Glutamatergic neuron (in vitro differentiated cells): ENCODE results near the gene C5orf24. TPM values are rescaled to one million over a fixed set of nuclear protein-coding genes. Genes with fewer than 3 reads are reported as not detected.
"Not testable (repeated sequence)": the region's sequence is repeated elsewhere in the genome, so short reads cannot be mapped to it uniquely, and the experiment has no call there.

ENCODE experiments used
- DNase-seq: peaks from one replicate; pipeline ENCODE4 v3.0.0; 2022
- H3K27ac Mint-ChIP-seq: one replicate; pipeline ENCODE4 v1.8.0; 2020; ENCODE audit warnings: mild to moderate bottlenecking, mixed read lengths, inconsistent platforms; ENCODE audit not compliant: unreplicated experiment
- H3K27me3 Mint-ChIP-seq: one replicate; pipeline ENCODE4 v1.8.0; 2020; ENCODE audit warnings: mild to moderate bottlenecking, moderate library complexity, mixed read lengths, inconsistent platforms; ENCODE audit not compliant: unreplicated experiment
- H3K36me3 Mint-ChIP-seq: one replicate; pipeline ENCODE4 v1.8.0; 2020; ENCODE audit warnings: mild to moderate bottlenecking, mixed read lengths, inconsistent platforms; ENCODE audit not compliant: unreplicated experiment
- H3K4me1 Mint-ChIP-seq: one replicate; pipeline ENCODE4 v1.8.0; 2020; ENCODE audit warnings: mild to moderate bottlenecking, low read depth, mixed read lengths, inconsistent platforms; ENCODE audit not compliant: unreplicated experiment
- H3K4me3 Mint-ChIP-seq: one replicate; pipeline ENCODE4 v1.8.0; 2020; ENCODE audit warnings: mild to moderate bottlenecking, mixed read lengths, inconsistent platforms; ENCODE audit not compliant: unreplicated experiment
- H3K9me3 Mint-ChIP-seq: one replicate; pipeline ENCODE4 v1.8.0; 2020; ENCODE audit warnings: mild to moderate bottlenecking, moderate library complexity, mixed read lengths, inconsistent platforms; ENCODE audit not compliant: unreplicated experiment
- CTCF ChIP-seq: fragments of 200-600 bp; sonication (generic); IDR thresholded peaks from one replicate; pipeline ENCODE4 v1.5.0; 2021; ENCODE audit not compliant: partially characterized antibody, unreplicated experiment
- total RNA-seq: library from RNA; stranded (reverse); fragmentation: NEBNext Ultra II Directional; extraction: Animal tissue kit (Norgen Biotek cat#: 25700); gene quantifications from one replicate; pipeline ENCODE4 v1.2.1, GENCODE V29; 2021; ENCODE audit not compliant: unreplicated experiment

The C5orf24 gene
- total RNA-seq, 1 donor from 2014 or later, result 43.2 TPM

GRCh38 chr5:134851307-134851923, 5.6 kb downstream of the C5orf24 start:
- no peak for TF ChIP-seq CTCF
- Mint-ChIP-seq H3K36me3 (peaks cover 5% of the 10 kb centered on the region), H3K4me3 (no peak overlapping the region), H3K4me1 (peaks cover 4% of the 10 kb centered on the region), H3K27ac (no peak overlapping the region), H3K27me3 (peaks cover 3% of the 10 kb centered on the region), H3K9me3 (peaks cover 5% of the 10 kb centered on the region)
- no peak for DNase-seq

- not testable (repeated sequence) for DNase-seq, H3K27me3 Mint-ChIP-seq, H3K4me1 Mint-ChIP-seq, H3K9me3 Mint-ChIP-seq, H3K4me3 Mint-ChIP-seq, H3K36me3 Mint-ChIP-seq, H3K27ac Mint-ChIP-seq
Observed at GRCh38 chr5:134856465-134856864, 10.7 kb downstream of the C5orf24 start.

- Mint-ChIP-seq H3K9me3 (no peaks in the 10 kb centered on the region), H3K27me3 (no peaks in the 10 kb centered on the region), H3K4me1 (no peaks in the 10 kb centered on the region), H3K27ac (no peak overlapping the region), H3K4me3 (no peak overlapping the region), H3K36me3 (no peaks in the 10 kb centered on the region)
- no peak for TF ChIP-seq CTCF
- no peak for DNase-seq
Observed at GRCh38 chr5:134857401-134857800, 11.6 kb downstream of the C5orf24 start.

GRCh38 chr5:134864707-134865106, 18.9 kb downstream of the C5orf24 start:
- Mint-ChIP-seq H3K27me3 (no peaks in the 10 kb centered on the region), H3K27ac (no peak overlapping the region), H3K9me3 (no peaks in the 10 kb centered on the region), H3K36me3 (no peaks in the 10 kb centered on the region), H3K4me3 (no peak overlapping the region), H3K4me1 (no peaks in the 10 kb centered on the region)
- DNase-seq, result no peak
- no peak for TF ChIP-seq CTCF

- H3K4me3 Mint-ChIP-seq, result peak overlapping the region; percentile 97
- no peaks in the 10 kb centered on the region for H3K36me3 Mint-ChIP-seq
- no peak for DNase-seq
- H3K27me3 Mint-ChIP-seq, result peaks cover 6% of the 10 kb centered on the region
- H3K27ac Mint-ChIP-seq, result peak overlapping the region; percentile 79
- H3K9me3 Mint-ChIP-seq, result peaks cover 3% of the 10 kb centered on the region
- H3K4me1 Mint-ChIP-seq, result peaks cover 7% of the 10 kb centered on the region
- TF ChIP-seq CTCF, result no peak
Observed at GRCh38 chr5:134873494-134873893, 27.7 kb downstream of the C5orf24 start.
